ENCODE data around the gene METRN.

METRN gene

GRCh38 chr16:703406-703805 lies 11.5 kb upstream of the METRN start:
- Histone ChIP-seq H3K36me3 (ENCODE audit: low read depth) (no peaks in the 10 kb centered on the region), H3K9me3 (ENCODE audit: severe bottlenecking) (no peaks in the 10 kb centered on the region), H3K27me3 (ENCODE audit: insufficient read depth, poor library complexity, severe bottlenecking) (no peaks in the 10 kb centered on the region), H3K4me1 (ENCODE audit: insufficient read depth, poor library complexity, severe bottlenecking) (peaks cover 3% of the 10 kb centered on the region), H3K27ac (ENCODE audit: poor library complexity, severe bottlenecking) (no peak overlapping the region), H3K4me3 (ENCODE audit: severe bottlenecking) (no peak overlapping the region)
- DNase-seq (ENCODE audit: low spot score) (no peak), ATAC-seq (ENCODE audit: low read depth) (no peak)
- no peak for TF ChIP-seq CTCF (IDR thresholded peaks at IDR 0.05; ENCODE audit: poor library complexity, severe bottlenecking)

- Histone ChIP-seq H3K9me3 (ENCODE audit: severe bottlenecking) (no peaks in the 10 kb centered on the region), H3K27ac (ENCODE audit: poor library complexity, severe bottlenecking) (peak overlapping the region; percentile 49), H3K27me3 (ENCODE audit: insufficient read depth, poor library complexity, severe bottlenecking) (no peaks in the 10 kb centered on the region), H3K36me3 (ENCODE audit: low read depth) (no peaks in the 10 kb centered on the region), H3K4me1 (ENCODE audit: insufficient read depth, poor library complexity, severe bottlenecking) (peaks cover 3% of the 10 kb centered on the region), H3K4me3 (ENCODE audit: severe bottlenecking) (peak overlapping the region; percentile 87)
- no peak for ATAC-seq (ENCODE audit: low read depth)
- no peak for DNase-seq (ENCODE audit: low spot score)
- no peak for TF ChIP-seq CTCF (IDR thresholded peaks at IDR 0.05; ENCODE audit: poor library complexity, severe bottlenecking)
Measured at GRCh38 chr16:704047-704446, 10.9 kb upstream of the METRN start.

- DNase-seq (ENCODE audit: low spot score) (no peak), ATAC-seq (ENCODE audit: low read depth) (peak; percentile 6; the same call in 1 of the 3 replicates)
- Histone ChIP-seq H3K4me1 (ENCODE audit: insufficient read depth, poor library complexity, severe bottlenecking) (peaks cover 3% of the 10 kb centered on the region), H3K4me3 (ENCODE audit: severe bottlenecking) (peak overlapping the region; percentile 87), H3K27ac (ENCODE audit: poor library complexity, severe bottlenecking) (peak overlapping the region; percentile 49), H3K36me3 (ENCODE audit: low read depth) (no peaks in the 10 kb centered on the region), H3K9me3 (ENCODE audit: severe bottlenecking) (no peaks in the 10 kb centered on the region), H3K27me3 (ENCODE audit: insufficient read depth, poor library complexity, severe bottlenecking) (no peaks in the 10 kb centered on the region)
- TF ChIP-seq CTCF (IDR thresholded peaks at IDR 0.05; ENCODE audit: poor library complexity, severe bottlenecking), result no peak
Measured at GRCh38 chr16:704552-705380, 10.2 kb upstream of the METRN start.

- peak within 1 kb of the TSS; percentile 87 for H3K4me3 ChIP-seq (ENCODE audit: severe bottlenecking)
- H3K27ac ChIP-seq (ENCODE audit: poor library complexity, severe bottlenecking), result peak within 1 kb of the TSS; percentile 49
- no peaks in the 10 kb centered on the region for H3K9me3 ChIP-seq (ENCODE audit: severe bottlenecking)
- H3K27me3 ChIP-seq (ENCODE audit: insufficient read depth, poor library complexity, severe bottlenecking), result no peaks in the 10 kb centered on the region
- DNase-seq (ENCODE audit: low spot score) (no peak), ATAC-seq (ENCODE audit: low read depth) (no peak)
- TF ChIP-seq CTCF (IDR thresholded peaks at IDR 0.05; ENCODE audit: poor library complexity, severe bottlenecking), result no peak
- H3K4me1 ChIP-seq (ENCODE audit: insufficient read depth, poor library complexity, severe bottlenecking), result peaks cover 3% of the 10 kb centered on the region
- no peaks in the 10 kb centered on the region for H3K36me3 ChIP-seq (ENCODE audit: low read depth)
Measured at GRCh38 chr16:705431-706188, 9.3 kb upstream of the METRN start, which contains the start of gene FBXL16. Gene FBXL16 (minus strand): TSS chr16:705801. CDS start chr16:697405, 8,396 bp downstream.
